A673 (cell line): ENCODE data around the gene IGFBP5.

ENCODE experiments used
- CTCF ChIP-seq: fragments of 300-800, 200-600 bp; sonication (generic); conservative IDR thresholded peaks from 2 replicates; pipeline ENCODE4 v1.5.1; 2017; ENCODE audit warnings: low read depth, mild to moderate bottlenecking, antibody characterized with exemption, low read length, moderate library complexity, mixed read lengths
- EZH2 ChIP-seq: fragments of 200-600 bp; sonication (generic); IDR thresholded peaks from 2 replicates; pipeline ENCODE4 v1.6.1; 2017; ENCODE audit warnings: borderline replicate concordance, low read depth, mild to moderate bottlenecking, mixed read lengths, antibody characterized with exemption, low read length; ENCODE audit not compliant: poor library complexity, severe bottlenecking

GRCh38 chr2:216741223-216741593 lies 45.9 kb upstream of the IGFBP5 start:
- TF ChIP-seq CTCF (no peak), EZH2 (no peak)
